Activated T-helper 9 cell treated with anti-CD3 and anti-CD28 coated beads, Interleukin-2, amount 50 U/mL, for 16 hours (primary cell): ENCODE results near the gene ADAMTS2.
"Not testable (repeated sequence)": the region's sequence is repeated elsewhere in the genome, so short reads cannot be mapped to it uniquely, and the experiment has no call there.

Source experiments
- DNase-seq: peaks from one replicate; pipeline ENCODE4 v3.0.0-alpha.2; 2020; ENCODE audit warnings: low read depth

Gene ADAMTS2

GRCh38 chr5:179296150-179296821, 49.0 kb downstream of the ADAMTS2 start:
- no peak for DNase-seq

DNA sequence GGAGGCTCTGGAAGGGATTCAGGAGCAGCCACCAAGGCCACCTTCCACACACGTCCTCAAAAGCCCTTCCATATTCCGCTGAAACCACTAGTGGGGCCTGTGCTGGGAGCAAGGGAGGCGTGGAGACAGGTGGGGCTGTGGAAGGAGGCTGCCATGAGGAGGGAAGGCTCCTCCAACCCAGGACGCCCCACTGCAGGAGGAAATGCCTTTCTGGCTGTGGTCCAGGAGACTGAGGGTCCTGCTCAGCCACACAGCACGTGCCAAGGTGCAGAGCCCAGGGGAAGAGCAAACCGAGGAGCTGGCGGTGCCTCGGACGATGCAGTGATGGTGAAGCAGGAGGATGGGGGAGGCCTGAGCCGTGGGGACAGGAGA, 49.5 kb downstream of the ADAMTS2 start:
- no peak for DNase-seq

DNA sequence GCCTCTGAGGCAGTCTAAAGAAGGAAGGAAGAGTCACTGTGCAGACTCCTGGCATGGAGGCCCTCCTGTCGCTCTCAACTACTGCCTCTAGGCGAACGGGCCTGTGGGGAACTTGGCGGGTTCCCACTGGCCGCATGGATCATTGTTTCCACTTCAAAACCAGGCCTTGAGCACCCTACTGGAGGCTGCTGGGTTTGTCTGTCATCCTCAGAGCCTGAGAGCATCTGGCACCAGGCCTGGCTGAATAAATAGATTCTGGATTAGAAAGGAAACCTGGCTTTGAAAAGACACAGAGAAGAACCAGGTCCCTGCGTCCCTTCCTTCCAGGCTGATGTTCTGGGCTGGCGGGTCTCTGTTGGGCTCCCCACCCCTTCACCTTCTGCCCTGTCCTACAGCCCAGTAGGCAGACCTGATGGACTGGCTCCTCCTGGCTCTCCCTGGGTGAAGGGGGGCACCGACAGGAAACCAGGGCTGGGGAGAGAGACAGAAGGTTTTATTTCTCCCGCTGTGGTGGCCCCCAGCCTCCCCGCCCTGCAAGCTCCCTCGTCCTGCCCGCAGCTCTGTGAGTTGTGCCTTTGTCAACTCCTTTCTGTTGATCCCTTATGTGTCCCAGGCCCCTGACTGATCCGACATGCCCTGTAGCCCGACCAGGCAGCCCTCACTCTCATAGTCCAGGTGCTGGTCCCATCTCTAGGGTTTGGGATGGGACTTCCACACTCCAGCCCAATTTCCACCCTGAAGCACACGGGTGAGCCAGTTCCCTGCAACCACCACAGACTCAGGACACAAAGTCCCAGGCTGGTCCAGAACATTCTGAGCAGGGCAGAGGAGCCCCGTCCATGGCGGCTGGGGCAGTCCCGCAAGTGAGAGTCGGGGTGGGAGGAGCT, 50.1 kb downstream of the ADAMTS2 start:
- no peak for DNase-seq

- DNase-seq, result no peak
Observed at GRCh38 chr5:179294131-179294780, 51.0 kb downstream of the ADAMTS2 start.

DNA sequence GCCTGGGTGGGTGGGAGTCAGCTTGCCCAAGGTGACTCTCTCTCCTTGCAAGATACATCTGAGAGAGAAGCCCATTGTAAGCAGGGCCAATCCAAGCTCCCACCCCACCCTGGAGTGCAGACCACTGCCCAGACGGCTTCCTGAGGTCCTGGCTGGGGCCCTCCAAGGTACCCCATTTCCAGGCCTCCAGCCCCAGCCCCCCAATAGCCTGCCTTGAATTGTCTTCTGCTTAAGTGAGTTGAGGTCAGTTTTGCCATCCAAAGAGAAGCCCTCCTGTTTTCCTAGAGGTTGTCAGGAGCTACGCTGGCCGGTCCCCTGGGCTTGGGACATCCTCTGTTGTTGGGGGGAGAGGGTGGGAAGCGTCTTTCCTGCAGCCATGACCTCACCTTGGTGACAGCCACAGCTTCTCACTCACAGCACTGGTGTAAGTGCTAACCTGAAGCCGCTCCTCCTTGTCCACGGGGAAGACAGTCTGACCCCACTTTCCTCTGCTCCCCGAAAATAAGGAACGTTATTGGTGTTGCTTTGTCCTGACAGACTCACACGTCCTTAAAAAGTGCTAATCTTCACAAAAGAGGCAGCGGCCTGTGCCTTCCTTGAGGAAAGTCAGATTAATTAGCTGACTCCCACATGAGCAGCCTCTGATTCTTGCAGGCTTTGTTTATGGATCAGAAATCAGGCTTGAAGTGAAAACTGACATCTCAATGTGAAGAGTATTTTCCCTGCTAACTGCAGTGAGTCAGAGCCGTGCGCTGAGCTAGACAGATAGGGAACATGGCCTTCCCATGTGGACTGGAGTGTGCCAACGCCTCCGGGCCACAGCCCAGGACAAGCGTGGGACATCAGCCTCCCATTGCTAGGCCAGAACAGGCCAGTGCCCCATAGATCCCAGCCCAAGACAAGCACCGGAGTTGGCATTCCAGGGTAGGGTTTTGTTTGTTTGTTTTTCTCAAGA, 52.3 kb downstream of the ADAMTS2 start:
- DNase-seq, result no peak

DNA sequence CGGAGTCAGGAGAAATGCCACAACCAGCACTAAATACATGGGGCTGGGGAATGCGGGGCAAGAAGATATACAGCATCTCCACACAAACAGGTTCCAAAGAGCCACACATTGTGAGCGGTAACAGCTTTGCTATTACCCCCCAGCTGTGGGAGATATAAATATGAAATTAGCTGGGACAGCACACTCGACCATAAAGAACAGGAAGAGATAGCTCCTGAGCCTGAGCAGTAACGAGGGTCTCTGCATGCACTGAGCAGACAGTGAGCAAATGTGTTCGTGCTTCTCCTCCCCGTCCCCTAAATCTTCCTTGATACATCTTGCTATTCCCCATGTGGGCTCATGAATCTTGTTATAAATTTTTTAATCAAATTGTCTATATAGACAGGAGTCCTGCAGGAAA, 53.1 kb downstream of the ADAMTS2 start:
- no peak for DNase-seq

- no peak for DNase-seq
Observed at GRCh38 chr5:179290681-179291540, 54.4 kb downstream of the ADAMTS2 start.

GRCh38 chr5:179289756-179290385, 55.4 kb downstream of the ADAMTS2 start:
- no peak for DNase-seq

- DNase-seq, result no peak
Observed at GRCh38 chr5:179288809-179289185, 56.5 kb downstream of the ADAMTS2 start.

- no peak for DNase-seq
Observed at GRCh38 chr5:179288101-179288808, 57.0 kb downstream of the ADAMTS2 start.

- DNase-seq, result no peak
Observed at GRCh38 chr5:179287631-179288030, 57.6 kb downstream of the ADAMTS2 start.

DNA sequence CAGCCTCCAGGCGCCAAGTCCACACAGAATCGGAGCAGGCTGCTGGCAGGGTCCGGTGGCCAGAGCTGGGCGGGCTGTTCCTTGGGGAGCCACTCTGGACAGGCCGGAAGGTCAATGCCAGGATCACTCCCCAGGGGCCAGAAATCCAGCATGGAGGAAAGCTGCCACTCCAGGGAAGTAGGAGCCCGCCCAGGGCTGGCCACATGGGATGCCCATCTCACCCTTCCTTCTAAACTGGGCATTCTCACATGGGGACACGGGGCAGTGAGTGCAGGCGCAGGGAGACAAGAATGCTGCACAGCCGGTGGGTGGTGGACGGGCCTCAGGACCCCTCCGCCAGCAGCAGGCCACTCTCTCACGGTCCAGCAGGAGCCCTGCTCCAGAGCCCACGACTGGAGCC, 58.2 kb downstream of the ADAMTS2 start:
- no peak for DNase-seq

DNA sequence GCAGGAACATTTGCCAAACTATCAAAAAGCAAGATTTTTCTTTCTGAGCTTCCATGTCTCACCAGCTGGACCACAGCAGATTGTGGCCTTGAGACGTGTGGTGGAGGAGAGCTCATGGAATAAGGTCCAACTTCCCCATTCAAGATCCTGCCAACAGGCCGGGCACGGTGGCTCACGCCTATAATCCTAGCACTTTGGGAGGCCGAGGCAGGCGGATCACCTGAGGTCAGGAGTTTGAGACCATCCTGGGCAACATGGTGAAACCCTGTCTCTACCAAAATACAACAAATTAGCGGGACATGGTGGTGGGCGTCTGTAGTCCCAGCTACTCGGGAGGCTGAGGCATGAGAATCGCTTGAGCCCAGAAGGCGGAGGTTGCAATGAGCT, 59.5 kb downstream of the ADAMTS2 start:
- not testable (repeated sequence) for DNase-seq

DNA sequence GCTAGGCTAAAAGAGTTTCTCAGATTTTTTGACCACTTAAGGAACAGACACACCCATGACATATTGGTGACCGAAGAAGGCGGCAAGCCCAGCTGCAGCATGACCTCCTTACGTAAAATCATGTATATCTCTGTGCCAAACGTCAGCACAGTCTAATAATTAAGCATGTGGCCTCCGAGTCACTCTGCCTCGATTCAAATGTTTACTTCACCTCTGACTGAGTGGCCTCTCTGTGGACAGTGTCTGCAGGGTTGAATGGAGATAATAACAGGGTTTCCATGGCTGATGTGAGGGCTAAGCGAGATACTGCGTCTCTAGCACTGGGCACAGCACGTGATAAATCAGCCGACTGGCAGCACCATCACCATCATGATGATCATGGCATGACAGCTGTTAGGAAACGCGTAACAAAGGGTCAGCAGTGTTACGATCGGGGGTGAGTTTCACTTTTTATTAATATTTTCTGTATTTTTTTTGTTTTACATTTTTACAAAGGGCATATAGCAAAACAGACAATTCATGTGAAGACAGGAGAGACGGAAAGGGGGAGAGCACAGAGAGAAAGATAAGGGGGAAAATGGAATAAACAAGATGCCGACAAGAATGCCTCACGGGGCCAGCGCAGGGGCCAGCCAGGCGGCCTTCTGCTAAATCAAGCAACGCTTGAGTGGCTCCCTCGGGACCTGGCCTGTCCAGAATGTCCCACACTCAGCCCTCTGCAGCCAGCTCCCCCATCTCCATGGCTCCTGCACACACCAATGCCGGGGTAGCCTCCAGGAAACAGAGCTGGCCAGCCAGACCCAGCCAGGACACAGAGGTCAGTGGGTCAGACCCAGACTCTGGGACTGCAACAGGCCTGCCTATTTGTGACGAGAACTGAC, 60.3 kb downstream of the ADAMTS2 start:
- DNase-seq, result no peak

DNA sequence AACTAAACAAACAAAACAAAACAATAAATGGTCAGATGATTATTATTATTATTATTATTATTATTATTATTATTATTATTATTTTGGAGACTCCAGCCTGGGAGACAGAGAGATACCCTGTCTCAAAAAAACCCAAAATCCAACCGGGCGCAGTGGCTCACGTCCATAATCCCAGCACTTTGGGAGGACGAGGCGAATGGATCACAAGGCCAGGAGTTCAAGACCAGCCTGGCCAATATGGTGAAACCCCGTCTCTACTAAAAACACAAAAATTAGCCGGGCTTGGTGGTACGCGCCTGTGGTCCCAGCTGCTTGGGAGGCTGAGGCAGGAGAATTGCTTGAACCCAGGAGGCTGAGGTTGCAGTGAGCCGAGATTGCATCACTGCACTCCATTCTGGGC, 61.4 kb downstream of the ADAMTS2 start:
- DNase-seq, result not testable (repeated sequence)

- no peak for DNase-seq
Observed at GRCh38 chr5:179281694-179282093, 63.6 kb downstream of the ADAMTS2 start.

GRCh38 chr5:179280095-179280490, 65.2 kb downstream of the ADAMTS2 start:
- DNase-seq, result no peak

GRCh38 chr5:179279347-179280094, 65.7 kb downstream of the ADAMTS2 start:
- no peak for DNase-seq
